Measurements from ENCODE around the gene MYCN.

Gene MYCN

GRCh38 chr2:15979759-15980604, 39.6 kb downstream of the MYCN start:
- no peak overlapping the region for H3K4me3 ChIP-seq (ENCODE audit: control insufficient read depth, low read depth, low read length)
- no peak for DNase-seq (ENCODE audit: low read depth)
- TF ChIP-seq CTCF (IDR thresholded peaks at IDR 0.05; ENCODE audit: control insufficient read depth, insufficient read depth, low read depth, low read length, missing control alignments): no peak

- no peak overlapping the region for H3K4me3 ChIP-seq (ENCODE audit: control insufficient read depth, low read depth, low read length)
- no peak for DNase-seq (ENCODE audit: low read depth)
- TF ChIP-seq CTCF (IDR thresholded peaks at IDR 0.05; ENCODE audit: control insufficient read depth, insufficient read depth, low read depth, low read length, missing control alignments): no peak
Measured at GRCh38 chr2:15980605-15981098, 40.3 kb downstream of the MYCN start.

- no peak overlapping the region for H3K4me3 ChIP-seq (ENCODE audit: control insufficient read depth, low read depth, low read length)
Measured at GRCh38 chr2:15981646-15982045, 41.3 kb downstream of the MYCN start.

GRCh38 chr2:15982285-15983044, 42.1 kb downstream of the MYCN start:
- DNase-seq (ENCODE audit: low read depth): no peak
- TF ChIP-seq CTCF (IDR thresholded peaks at IDR 0.05; ENCODE audit: control insufficient read depth, insufficient read depth, low read depth, low read length, missing control alignments): no peak
- H3K4me3 ChIP-seq (ENCODE audit: control insufficient read depth, low read depth, low read length): no peak overlapping the region

More at GRCh38 chr2:15981646-15982045, 41.3 kb downstream of the MYCN start:
- TF ChIP-seq CTCF (IDR thresholded peaks at IDR 0.05; ENCODE audit: control insufficient read depth, insufficient read depth, low read depth, low read length, missing control alignments): no peak
- no peak for DNase-seq (ENCODE audit: low read depth)

GRCh38 chr2:15983496-15983895, 43.1 kb downstream of the MYCN start:
- no peak for TF ChIP-seq CTCF (IDR thresholded peaks at IDR 0.05; ENCODE audit: control insufficient read depth, insufficient read depth, low read depth, low read length, missing control alignments)
- H3K4me3 ChIP-seq (ENCODE audit: control insufficient read depth, low read depth, low read length): no peak overlapping the region
- DNase-seq (ENCODE audit: low read depth): no peak

GRCh38 chr2:15984368-15985255, 44.3 kb downstream of the MYCN start:
- H3K4me3 ChIP-seq (ENCODE audit: control insufficient read depth, low read depth, low read length): no peak overlapping the region
- TF ChIP-seq CTCF (IDR thresholded peaks at IDR 0.05; ENCODE audit: control insufficient read depth, insufficient read depth, low read depth, low read length, missing control alignments): no peak
- DNase-seq (ENCODE audit: low read depth): no peak
